Mesangial cell (primary cell): ENCODE data around the gene USP15. TPM values are rescaled to one million over a fixed set of nuclear protein-coding genes. Genes with fewer than 3 reads are reported as not detected.

ENCODE experiments used
- total RNA-seq: library from RNA; depleted of rRNA; stranded (reverse); fragments of >200 nt; gene quantifications from 2 replicates; pipeline ENCODE4 v1.2.3, GENCODE V29; 2015

Gene USP15
- 10.3 and 16.8 TPM in 2 replicates for total RNA-seq

GRCh38 chr12:62259993-62260732 lies at the start of gene USP15:
Gene USP15, plus strand, starts transcription at chr12:62260404. Its CDS starts 11 bp downstream, at chr12:62260415.

Other genes starting within 250 kb of the USP15 start
- gene MON2, start 206.4 kb downstream of the USP15 start, total RNA-seq, result 11.1 and 15.8 TPM in 2 replicates